ENCODE results near the gene DOCK8. TPM values are rescaled to one million over a fixed set of nuclear protein-coding genes. Genes with fewer than 3 reads are reported as not detected.

DOCK8 gene
- total and polyA plus RNA-seq, 2 of the 13 experiments (the other 11 are each of a cell fraction or from before 2014, with no cell fraction given) = 0.28 to 0.38 TPM

- DNase-seq (ENCODE audit: low spot score) (no peak), FAIRE-seq (no peak), ATAC-seq (no peak)
- H3K9me3 ChIP-seq (ENCODE audit: low read length) = no peaks in the 10 kb centered on the region
- no peaks in the 10 kb centered on the region for H4K20me1 ChIP-seq (ENCODE audit: insufficient read depth, low read length)
- intact Hi-C loops (cut with micrococcal nuclease; ENCODE audit: unreplicated experiment) (loop anchor here (5.0 kb wide), 1 partner anchor 40 kb away; the partner anchor contains the start of gene KANK1), in situ Hi-C loops (cut with HindIII; ENCODE audit: extremely low pct_ligation_motif_present, low pct_unique_long_range_greater_than_20kb) (no loop called here)
- H3K4me1 ChIP-seq (ENCODE audit: insufficient read depth, low read length) = peaks cover 14% of the 10 kb centered on the region
- no peak overlapping the region for H3K4me2 ChIP-seq (ENCODE audit: low read depth, low read length)
- no peak overlapping the region for H3K4me3 ChIP-seq (replicated peaks in 1 of 3; ENCODE audit: insufficient read depth in 1 of 3, low read depth in 2 of 3, low read length in 3 of 3)
- H3K36me3 ChIP-seq (replicated peaks in 1 of 2; ENCODE audit: control insufficient read depth in 1 of 2, insufficient read depth in 2 of 2, low read length in 2 of 2) = no peaks in the 10 kb centered on the region
- 85% methylated on average over 1 of the region's 1 CpG for WGBS (ENCODE audit: low lambda C conversion rate)
- ChIA-PET CTCF (ENCODE audit: low intra/inter-chr PET ratio, low total read pairs) (no interaction called here), POLR2A (no interaction called here)
- no peak overlapping the region for H3K27ac ChIP-seq (ENCODE audit: extremely low read length, insufficient read depth, low read length)
- BruUV-seq (replicated peaks) = no TSS peak
- peaks cover 0 to 1% of the 10 kb centered on the region in 2 experiments; a peak in 1 of 5 replicates for H3K27me3 ChIP-seq (ENCODE audit: control insufficient read depth in 1 of 2, insufficient read depth in 2 of 2, low read length in 2 of 2)
- H3K79me2 ChIP-seq (ENCODE audit: insufficient read depth, low read length) = no peaks in the 10 kb centered on the region
- H3K9ac ChIP-seq (ENCODE audit: insufficient read depth, low read depth, low read length) = no peak overlapping the region
- H2AFZ ChIP-seq (ENCODE audit: low read length) = no peak overlapping the region
- TF ChIP-seq ATF5 (CRISPR knock-in tag; IDR thresholded peaks at IDR 0.05; ENCODE audit: low read depth) = no peak
- no peak for TF ChIP-seq E2F2 (CRISPR knock-in tag; IDR thresholded peaks at IDR 0.05; ENCODE audit: borderline replicate concordance)
- no peak for TF ChIP-seq ZNF790 (CRISPR knock-in tag; IDR thresholded peaks at IDR 0.05; ENCODE audit: borderline replicate concordance)
- TF ChIP-seq ATF3 (CRISPR knock-in tag; IDR thresholded peaks at IDR 0.05) = no peak
- TF ChIP-seq MAFF (IDR thresholded peaks at IDR 0.05; ENCODE audit: low read depth, low read length) = no peak
- no peak for TF ChIP-seq NFKBIZ (CRISPR knock-in tag; IDR thresholded peaks at IDR 0.05)
- no peak for TF ChIP-seq THAP7 (CRISPR knock-in tag; IDR thresholded peaks at IDR 0.05)
- no peak for TF ChIP-seq SCMH1 (CRISPR knock-in tag; IDR thresholded peaks at IDR 0.05; ENCODE audit: borderline replicate concordance)
Observed at GRCh38 chr9:462606-463005, 247.9 kb downstream of the DOCK8 start.
